NCI-H774 (cell line): ENCODE results near the gene KCTD1.
A peak's percentile ranks its signal among the peaks of the same experiment; 100 is the strongest.

Experiments used
- DNase-seq: peaks from one replicate; lab custom pipeline; 2025; lab: John Stamatoyannopoulos, UW

KCTD1 gene

GRCh38 chr18:26480897-26481795 lies 67.2 kb downstream of the KCTD1 start:
- no peak for DNase-seq

DNA sequence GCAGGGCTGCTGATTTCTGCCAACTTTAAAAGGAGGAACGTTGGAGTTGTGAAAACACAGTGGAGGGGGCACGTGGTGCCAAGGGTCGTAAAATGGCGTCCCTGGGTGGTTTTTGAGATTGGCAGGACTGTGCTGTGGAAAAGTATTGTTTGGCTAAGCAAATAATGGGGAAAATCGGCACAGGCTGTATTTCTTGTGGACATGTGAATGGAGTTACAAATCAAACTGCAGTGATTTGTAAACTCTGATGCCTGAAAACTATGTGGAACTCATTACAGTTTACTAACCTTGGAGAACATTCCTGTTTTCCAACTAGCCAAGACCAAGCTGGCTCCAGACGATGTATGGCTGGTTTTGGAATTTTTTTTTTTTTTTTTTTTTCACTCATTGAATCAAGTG lies 68.7 kb downstream of the KCTD1 start:
- DNase-seq = no peak

- no peak for DNase-seq
Observed at GRCh38 chr18:26479065-26479680, 69.2 kb downstream of the KCTD1 start.

- no peak for DNase-seq
Observed at GRCh38 chr18:26477828-26478466, 70.4 kb downstream of the KCTD1 start.

DNA sequence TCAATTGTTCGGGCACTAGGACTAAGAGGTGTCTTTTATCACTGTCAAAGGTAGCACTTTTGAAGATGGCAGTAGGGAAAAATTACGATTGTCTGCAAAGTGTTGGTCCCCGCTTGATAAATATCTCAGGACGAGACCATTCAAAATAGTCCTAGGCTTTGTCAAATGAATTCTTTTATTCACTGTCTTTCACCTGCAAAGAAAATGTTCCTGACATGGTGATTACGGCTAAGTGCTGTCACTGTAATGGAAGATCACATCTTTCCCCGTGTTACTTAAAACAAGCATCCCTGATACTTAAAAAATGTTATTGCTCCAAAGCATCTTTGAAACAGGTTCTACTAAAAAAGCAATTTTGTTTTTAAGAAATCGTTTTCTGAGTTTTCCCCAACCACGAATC lies 71.7 kb downstream of the KCTD1 start:
- DNase-seq = no peak

- DNase-seq = no peak
Observed at GRCh38 chr18:26474542-26474941, 73.8 kb downstream of the KCTD1 start.

GRCh38 chr18:26473672-26474071 lies 74.7 kb downstream of the KCTD1 start:
- no peak for DNase-seq

DNA sequence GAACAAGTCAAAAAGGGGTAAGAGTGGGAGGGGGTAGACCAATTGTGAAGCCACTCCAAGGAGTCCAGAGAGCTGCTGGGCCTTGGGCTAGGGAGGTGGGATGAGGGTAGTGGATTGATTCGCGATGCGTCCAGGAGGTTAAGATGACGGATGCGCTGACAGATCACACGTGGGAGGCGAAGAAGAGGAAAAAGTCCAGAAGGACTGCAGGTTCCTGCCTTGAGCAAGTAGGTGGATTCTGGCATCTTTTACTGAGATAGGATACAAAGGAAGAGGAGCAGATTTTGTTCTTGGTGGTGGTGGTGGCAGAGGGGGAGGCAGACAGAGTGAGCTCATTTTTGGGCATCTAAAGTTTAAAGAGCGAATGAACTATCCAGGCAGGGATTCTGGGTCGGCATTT lies 76.5 kb downstream of the KCTD1 start:
- no peak for DNase-seq

GRCh38 chr18:26471027-26471426 lies 77.3 kb downstream of the KCTD1 start:
- no peak for DNase-seq

DNA sequence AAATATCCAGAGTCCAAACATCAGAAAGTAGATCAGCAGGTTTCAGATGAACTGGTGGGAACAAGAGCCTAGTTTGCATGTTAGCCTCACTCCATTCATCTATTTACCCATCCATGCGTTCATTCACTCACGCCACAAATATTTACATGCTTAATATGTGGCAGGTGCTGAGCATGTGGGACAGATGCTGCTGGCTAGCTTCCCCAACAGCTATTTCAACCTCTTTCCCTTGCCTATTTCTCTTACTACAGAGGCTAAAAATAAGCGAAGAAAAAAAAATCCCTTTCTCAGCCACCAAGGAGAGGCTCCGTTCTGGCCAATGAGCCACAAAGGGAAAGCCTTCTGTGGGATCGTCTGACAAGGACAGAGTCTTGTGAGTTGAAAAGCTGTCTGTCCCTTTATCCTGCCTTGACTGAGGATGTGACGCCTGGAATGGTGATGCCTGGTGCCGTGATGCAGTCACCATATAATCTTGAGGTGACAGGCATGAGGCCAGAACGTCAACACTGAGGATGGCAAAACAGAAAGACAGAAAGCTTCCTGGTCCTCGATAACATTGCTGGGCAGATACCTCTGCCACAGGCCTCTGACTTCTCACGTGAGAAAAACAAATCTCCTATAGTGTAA lies 78.2 kb downstream of the KCTD1 start:
- DNase-seq = peak; percentile 85

DNA sequence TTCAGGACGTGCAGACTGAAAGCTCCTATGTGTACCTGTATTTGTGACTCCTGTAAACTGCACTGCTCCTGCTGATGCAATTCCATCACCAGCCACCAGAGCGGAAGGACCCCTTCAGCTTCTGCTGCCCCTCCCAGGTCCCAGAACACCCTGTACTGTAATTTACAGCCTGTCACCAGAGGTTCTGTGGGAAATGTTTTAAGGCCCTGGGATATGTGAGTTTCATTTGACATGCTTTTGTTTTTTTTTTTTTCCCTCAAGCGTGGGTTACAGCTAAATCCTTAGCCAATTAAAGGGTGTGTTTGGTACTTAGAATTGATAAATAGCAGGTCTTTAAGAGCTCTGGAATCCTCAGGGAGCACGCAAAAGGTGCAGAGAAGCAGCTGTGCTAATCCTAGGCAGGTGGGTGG lies 79.4 kb downstream of the KCTD1 start:
- DNase-seq = peak; percentile 67

DNA sequence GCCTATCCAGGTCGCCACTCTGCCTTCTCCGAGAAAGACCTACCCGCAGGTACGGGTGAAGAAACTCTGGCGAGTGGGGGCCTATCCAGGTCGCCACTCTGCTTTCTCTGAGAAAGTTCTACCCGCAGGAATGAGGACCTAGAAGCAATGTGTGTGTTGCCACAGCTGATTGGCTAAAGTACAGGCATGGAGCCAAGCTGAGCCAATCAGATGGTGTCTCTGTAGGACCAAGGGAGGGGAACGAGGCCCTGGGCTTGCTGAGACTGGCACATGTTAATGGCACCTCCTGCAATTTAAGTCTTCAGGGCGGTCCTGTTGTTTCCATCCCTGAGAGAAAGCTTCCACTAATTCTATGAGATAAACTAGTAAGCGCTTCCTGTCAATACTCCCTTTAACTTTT lies 82.3 kb downstream of the KCTD1 start:
- DNase-seq = no peak

GRCh38 chr18:26465431-26465830 lies 82.9 kb downstream of the KCTD1 start:
- DNase-seq = no peak

- no peak for DNase-seq
Observed at GRCh38 chr18:26464128-26465011, 84.0 kb downstream of the KCTD1 start.

DNA sequence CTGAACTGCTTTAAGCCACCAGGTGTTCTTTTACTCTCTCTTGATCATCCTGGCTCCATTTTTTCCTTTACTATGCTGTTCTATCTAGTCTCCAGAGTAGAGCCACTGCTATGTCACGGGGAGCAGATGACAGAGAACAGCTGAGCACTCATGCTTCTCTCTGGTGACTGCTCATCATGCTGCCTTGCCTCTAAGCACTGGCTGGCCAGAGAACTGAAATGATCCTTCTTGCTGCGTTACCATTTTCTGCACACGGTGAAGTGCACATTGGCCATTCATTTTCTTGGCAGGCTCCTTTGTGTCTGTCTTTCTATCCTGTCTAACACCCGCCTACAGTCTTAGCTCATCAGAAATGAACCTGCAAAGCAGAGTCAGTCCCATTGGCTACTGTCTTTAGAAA lies 86.0 kb downstream of the KCTD1 start:
- DNase-seq = no peak

GRCh38 chr18:26461405-26461804 lies 86.9 kb downstream of the KCTD1 start:
- DNase-seq = no peak

DNA sequence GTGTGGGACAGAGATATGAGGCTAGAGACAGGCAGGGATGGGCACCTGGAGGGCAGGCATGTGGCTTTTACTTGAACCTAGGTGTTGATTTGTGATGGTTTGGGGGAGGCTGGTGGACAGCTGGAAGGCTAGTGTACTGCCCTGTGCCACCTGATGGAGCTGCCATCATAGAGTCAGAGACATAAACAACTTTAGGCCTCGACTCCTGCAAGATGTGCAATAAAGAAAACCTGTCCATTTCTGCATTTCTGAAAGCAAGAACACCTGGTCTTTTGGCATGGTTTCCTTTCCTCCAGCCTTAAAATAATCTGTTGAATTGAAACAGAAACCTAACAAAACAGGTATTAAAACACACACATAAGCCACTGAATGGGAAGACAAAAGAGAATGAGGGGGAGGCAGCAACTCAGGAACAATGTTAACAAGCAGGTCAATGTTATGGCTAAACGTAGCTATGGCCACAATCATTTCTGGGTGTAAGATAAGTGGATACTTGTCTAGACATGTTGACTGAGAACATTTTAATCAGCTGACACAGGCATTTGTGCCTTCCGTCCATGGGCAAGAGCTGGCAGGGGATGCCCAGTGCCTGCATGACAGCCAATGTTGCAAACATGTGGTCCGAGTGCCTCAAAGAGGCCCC lies 87.8 kb downstream of the KCTD1 start:
- peak; percentile 89 for DNase-seq

- no peak for DNase-seq
Observed at GRCh38 chr18:26459884-26460283, 88.5 kb downstream of the KCTD1 start.

GRCh38 chr18:26459340-26459739 lies 89.0 kb downstream of the KCTD1 start:
- no peak for DNase-seq

- no peak for DNase-seq
Observed at GRCh38 chr18:26458526-26459232, 89.7 kb downstream of the KCTD1 start.
